SK-N-SH (cell line): ENCODE measurements around the gene QKI. TPM values are rescaled to one million over a fixed set of nuclear protein-coding genes. Genes with fewer than 3 reads are reported as not detected.

Experiments
- CTCF ChIA-PET: fragments of 300-600, 350-600 bp; formaldehyde crosslinking; extraction: SDS; loops from one replicate; lab custom pipeline; 2021; lab: Yijun Ruan, JAX
- POLR2A ChIA-PET: fragments of 350-600 bp; sonication (Branson Sonifier 250); formaldehyde crosslinking; extraction: SDS; loops from one replicate; lab custom pipeline; 2020; ENCODE audit warnings: antibody characterized with exemption, inconsistent platforms; lab: Yijun Ruan, JAX
- DNase-seq: peaks from one replicate; pipeline ENCODE4 v3.0.0; 2012
- H2AFZ ChIP-seq: fragments of 200-600 bp; sonication (generic); 2 replicates; pipeline ENCODE4 v1.8.1; 2016; ENCODE audit warnings: antibody characterized with exemption, mild to moderate bottlenecking, low read depth
- H3F3A ChIP-seq: fragments of 200-600 bp; sonication (generic); replicated peaks from 2 replicates; pipeline ENCODE3; 2016; ENCODE audit warnings: antibody characterized with exemption, mild to moderate bottlenecking; ENCODE audit not compliant: insufficient read depth
- H3K27ac ChIP-seq, 2 experiments: fragments of 200-500 bp in 1 of 2; fragments of 200-600 bp in 1 of 2; sonication (Bioruptor generic) in 1 of 2; sonication (generic), shearing (Covaris generic) in 1 of 2; 2 replicates each; pipeline versions ENCODE4 v1.5.1 to v1.6.1; 2014 to 2016; ENCODE audit warnings: low read depth in 2 of 2, inconsistent platforms in 1 of 2, low read length in 1 of 2, mild to moderate bottlenecking in 1 of 2, mixed read lengths in 1 of 2
- H3K27me3 ChIP-seq: fragments of 200-600 bp; sonication (generic), shearing (Covaris generic); 2 replicates; pipeline ENCODE4 v1.6.1; 2016; ENCODE audit warnings: mixed run types; ENCODE audit not compliant: insufficient read depth
- H3K36me3 ChIP-seq, 2 experiments: fragments of 200-500 bp in 1 of 2; fragments of 200-600 bp in 1 of 2; sonication (Bioruptor generic) in 1 of 2; sonication (generic) in 1 of 2; replicated peaks in 1 of 2; 2 replicates each; pipeline versions ENCODE3 to v1.5.1; 2014 to 2016; ENCODE audit warnings: low read length in 1 of 2, mild to moderate bottlenecking in 1 of 2; ENCODE audit not compliant: insufficient read depth in 2 of 2, control insufficient read depth in 1 of 2
- H3K4me1 ChIP-seq, 2 experiments: fragments of 200-500 bp in 1 of 2; fragments of 200-600 bp in 1 of 2; sonication (Bioruptor generic) in 1 of 2; sonication (generic), shearing (Covaris generic) in 1 of 2; 2 replicates each; pipeline versions ENCODE4 v1.5.1 to v1.6.1; 2014 to 2016; ENCODE audit warnings: low read depth in 1 of 2, low read length in 1 of 2, mixed run types in 1 of 2; ENCODE audit not compliant: insufficient read depth in 2 of 2, control insufficient read depth in 1 of 2
- H3K4me2 ChIP-seq: fragments of 200-600 bp; sonication (generic), shearing (Covaris generic); 2 replicates; pipeline ENCODE4 v1.6.1; 2017; ENCODE audit warnings: mixed run types
- H3K4me3 ChIP-seq, 2 experiments: fragments of 200-500 bp in 1 of 2; fragments of 200-600 bp in 1 of 2; sonication (Bioruptor generic) in 1 of 2; sonication (generic), shearing (Covaris generic) in 1 of 2; 2 replicates each; pipeline versions ENCODE4 v1.5.1 to v1.8.1; 2014 to 2016; ENCODE audit warnings: low read depth in 2 of 2, inconsistent platforms in 1 of 2, low read length in 1 of 2, mild to moderate bottlenecking in 1 of 2, mixed read lengths in 1 of 2, moderate library complexity in 1 of 2
- H3K79me2 ChIP-seq: fragments of 200-600 bp; sonication (generic); 2 replicates; pipeline ENCODE4 v1.8.1; 2017; ENCODE audit warnings: mild to moderate bottlenecking; ENCODE audit not compliant: insufficient read depth
- H3K9ac ChIP-seq: fragments of 200-600 bp; sonication (generic); 2 replicates; pipeline ENCODE4 v1.6.1; 2017; ENCODE audit warnings: mixed run types
- H3K9me2 ChIP-seq: fragments of 200-600 bp; sonication (generic); 2 replicates; pipeline ENCODE4 v1.6.1; 2017; ENCODE audit warnings: mixed run types
- H3K9me3 ChIP-seq: fragments of 200-600 bp; sonication (generic); 2 replicates; pipeline ENCODE4 v1.6.1; 2017; ENCODE audit warnings: mixed run types, mild to moderate bottlenecking, moderate library complexity
- H4K20me1 ChIP-seq: fragments of 200-600 bp; sonication (generic); 2 replicates; pipeline ENCODE4 v1.6.1; 2017; ENCODE audit warnings: mild to moderate bottlenecking, mixed run types; ENCODE audit not compliant: insufficient read depth
- EP300 ChIP-seq, 2 experiments: IDR thresholded peaks; 2 replicates each; pipeline versions ENCODE4 v1.4.0 to v1.6.1; 2012; ENCODE audit warnings: borderline replicate concordance in 1 of 2, low read depth in 1 of 2, low read length in 1 of 2
- FOSL2 ChIP-seq: IDR thresholded peaks from 2 replicates; pipeline ENCODE4 v1.4.0; 2012; ENCODE audit warnings: low read depth, mild to moderate bottlenecking, moderate library complexity, borderline replicate concordance
- FOXM1 ChIP-seq: IDR thresholded peaks from 2 replicates; pipeline ENCODE4 v1.4.0; 2012; ENCODE audit warnings: low read depth, mild to moderate bottlenecking
- JUND ChIP-seq: IDR thresholded peaks from 2 replicates; pipeline ENCODE4 v1.4.0; 2012
- MXI1 ChIP-seq: IDR thresholded peaks from 2 replicates; pipeline ENCODE4 v1.6.1; 2012; ENCODE audit warnings: mild to moderate bottlenecking, low read depth, low read length, improper control_type of control experiment
- NRF1 ChIP-seq: IDR thresholded peaks from 2 replicates; pipeline ENCODE4 v1.6.1; 2012; ENCODE audit warnings: low read depth, mild to moderate bottlenecking, low read length
- POLR2AphosphoS5 ChIP-seq: IDR thresholded peaks from 2 replicates; pipeline ENCODE4 v1.6.1; 2012; ENCODE audit warnings: low read depth, low read length
- RAD21 ChIP-seq: IDR thresholded peaks from 2 replicates; pipeline ENCODE4 v1.6.1; 2012; ENCODE audit warnings: mild to moderate bottlenecking, low read length
- RCOR1 ChIP-seq: fragments of 150-350 bp; IDR thresholded peaks from 2 replicates; pipeline ENCODE4 v1.6.1; 2017; ENCODE audit warnings: antibody characterized with exemption, low read length
- RFX5 ChIP-seq: IDR thresholded peaks from 2 replicates; pipeline ENCODE4 v1.6.1; 2012; ENCODE audit warnings: mild to moderate bottlenecking, improper control_type of control experiment, low read length
- SIN3A ChIP-seq: IDR thresholded peaks from 2 replicates; pipeline ENCODE4 v1.6.1; 2012; ENCODE audit warnings: low read depth, mild to moderate bottlenecking, low read length, moderate library complexity, borderline replicate concordance
- TCF12 ChIP-seq: IDR thresholded peaks from 2 replicates; pipeline ENCODE4 v1.4.0; 2012
- YY1 ChIP-seq: IDR thresholded peaks from 2 replicates; pipeline ENCODE4 v1.4.0; 2012; ENCODE audit warnings: low read depth, mild to moderate bottlenecking
- WGBS: methylation state at CpG from one replicate; pipeline ENCODE4 v1.1.6; 2017; ENCODE audit warnings: low lambda C conversion rate; 5-methylcytosine and 5-hydroxymethylcytosine counted together
- polyA plus RNA-seq, 3 experiments: library from polyadenylated mRNA; depleted of rRNA; stranded (reverse); fragments of >200 nt; gene quantifications; 2 replicates each; pipeline ENCODE4 v1.2.3, GENCODE V29; 2012
- TF ChIP-seq, protein P1 (sequence below): IDR thresholded peaks from 2 replicates; pipeline ENCODE4 v1.6.1; 2012; ENCODE audit warnings: mild to moderate bottlenecking, low read depth, low read length, moderate library complexity
- TF ChIP-seq, protein P2 (sequence below): IDR thresholded peaks from 2 replicates; pipeline ENCODE4 v1.4.0; 2012; ENCODE audit warnings: low read depth, borderline replicate concordance
- TF ChIP-seq, protein P3 (sequence below): fragments of 150-350 bp; IDR thresholded peaks from 2 replicates; pipeline ENCODE4 v1.6.1; 2016; ENCODE audit warnings: mild to moderate bottlenecking, low read depth, low read length
- TF ChIP-seq, protein P4 (sequence below): IDR thresholded peaks from 2 replicates; pipeline ENCODE4 v1.4.0; 2012; ENCODE audit warnings: low read depth, borderline replicate concordance
- TF ChIP-seq, protein P5 (sequence below): fragments of 200-600 bp; sonication (generic); IDR thresholded peaks from 2 replicates; pipeline ENCODE4 v1.6.1; 2017; ENCODE audit warnings: antibody characterized with exemption, mild to moderate bottlenecking, moderate library complexity
- TF ChIP-seq, protein P6 (sequence below): fragments of 150-350 bp; IDR thresholded peaks from 2 replicates; pipeline ENCODE4 v1.6.1; 2017; ENCODE audit warnings: antibody characterized with exemption, low read length, low read depth, borderline replicate concordance
- TF ChIP-seq, protein P7 (sequence below): IDR thresholded peaks from 2 replicates; pipeline ENCODE4 v1.4.0; 2012; ENCODE audit warnings: low read depth

Gene QKI
- polyA plus RNA-seq, 1 of the 3 experiments (the other 2 are of a cell fraction), result 51.1 TPM

DNA sequence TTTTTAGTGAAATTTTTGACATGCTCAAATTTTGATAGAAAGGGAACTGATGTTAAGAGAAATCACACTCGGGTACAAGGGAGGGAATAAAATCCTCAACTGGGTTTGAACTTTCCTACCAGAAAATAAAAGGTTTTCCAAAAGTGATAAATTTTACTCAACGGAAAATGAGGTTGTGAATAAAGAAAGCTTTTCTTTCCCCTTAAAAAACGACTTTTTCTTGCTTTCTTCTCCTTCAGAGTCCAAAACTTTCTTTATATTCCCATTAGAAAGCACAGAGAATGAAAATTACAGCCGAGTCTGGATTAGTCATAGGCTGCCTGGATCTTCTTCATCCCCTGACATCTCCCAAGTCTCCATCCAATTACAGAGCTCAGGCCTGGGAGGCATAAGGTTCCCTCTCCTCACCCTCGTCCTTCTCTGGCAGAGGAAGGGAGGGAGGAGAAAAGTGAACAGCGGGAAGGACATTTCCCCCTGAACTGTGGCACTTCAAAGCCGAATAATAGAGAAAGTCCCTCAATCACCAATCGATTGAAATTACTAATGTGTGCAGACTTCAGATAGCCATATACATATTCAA lies 28.1 kb upstream of the QKI start:
- CTCF ChIA-PET, result no interaction called here
- Histone ChIP-seq H3K4me1 (no peaks in the 10 kb centered on the region; a peak in 1 of 4 replicates), H4K20me1 (no peaks in the 10 kb centered on the region), H3K9me3 (no peaks in the 10 kb centered on the region), H3K9me2 (no peaks in the 10 kb centered on the region), H3K27me3 (no peaks in the 10 kb centered on the region), H3K4me3 (no peak overlapping the region), H3K9ac (no peak overlapping the region), H3K4me2 (no peak overlapping the region), H2AFZ (no peak overlapping the region), H3K79me2 (no peaks in the 10 kb centered on the region), H3F3A (no peaks in the 10 kb centered on the region), H3K36me3 (no peaks in the 10 kb centered on the region), H3K27ac (no peak overlapping the region)
- WGBS, result 64% methylated on average over 8 of the region's 8 CpGs
- no peak for DNase-seq
- no peak for TF ChIP-seq RAD21
- TF ChIP-seq YY1, result no peak
- no peak for TF ChIP-seq FOSL2
- no peak for TF ChIP-seq POLR2AphosphoS5
- TF ChIP-seq, protein P1, sequence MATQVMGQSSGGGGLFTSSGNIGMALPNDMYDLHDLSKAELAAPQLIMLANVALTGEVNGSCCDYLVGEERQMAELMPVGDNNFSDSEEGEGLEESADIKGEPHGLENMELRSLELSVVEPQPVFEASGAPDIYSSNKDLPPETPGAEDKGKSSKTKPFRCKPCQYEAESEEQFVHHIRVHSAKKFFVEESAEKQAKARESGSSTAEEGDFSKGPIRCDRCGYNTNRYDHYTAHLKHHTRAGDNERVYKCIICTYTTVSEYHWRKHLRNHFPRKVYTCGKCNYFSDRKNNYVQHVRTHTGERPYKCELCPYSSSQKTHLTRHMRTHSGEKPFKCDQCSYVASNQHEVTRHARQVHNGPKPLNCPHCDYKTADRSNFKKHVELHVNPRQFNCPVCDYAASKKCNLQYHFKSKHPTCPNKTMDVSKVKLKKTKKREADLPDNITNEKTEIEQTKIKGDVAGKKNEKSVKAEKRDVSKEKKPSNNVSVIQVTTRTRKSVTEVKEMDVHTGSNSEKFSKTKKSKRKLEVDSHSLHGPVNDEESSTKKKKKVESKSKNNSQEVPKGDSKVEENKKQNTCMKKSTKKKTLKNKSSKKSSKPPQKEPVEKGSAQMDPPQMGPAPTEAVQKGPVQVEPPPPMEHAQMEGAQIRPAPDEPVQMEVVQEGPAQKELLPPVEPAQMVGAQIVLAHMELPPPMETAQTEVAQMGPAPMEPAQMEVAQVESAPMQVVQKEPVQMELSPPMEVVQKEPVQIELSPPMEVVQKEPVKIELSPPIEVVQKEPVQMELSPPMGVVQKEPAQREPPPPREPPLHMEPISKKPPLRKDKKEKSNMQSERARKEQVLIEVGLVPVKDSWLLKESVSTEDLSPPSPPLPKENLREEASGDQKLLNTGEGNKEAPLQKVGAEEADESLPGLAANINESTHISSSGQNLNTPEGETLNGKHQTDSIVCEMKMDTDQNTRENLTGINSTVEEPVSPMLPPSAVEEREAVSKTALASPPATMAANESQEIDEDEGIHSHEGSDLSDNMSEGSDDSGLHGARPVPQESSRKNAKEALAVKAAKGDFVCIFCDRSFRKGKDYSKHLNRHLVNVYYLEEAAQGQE, result no peak
- TF ChIP-seq SIN3A, result no peak
- TF ChIP-seq, protein P2, sequence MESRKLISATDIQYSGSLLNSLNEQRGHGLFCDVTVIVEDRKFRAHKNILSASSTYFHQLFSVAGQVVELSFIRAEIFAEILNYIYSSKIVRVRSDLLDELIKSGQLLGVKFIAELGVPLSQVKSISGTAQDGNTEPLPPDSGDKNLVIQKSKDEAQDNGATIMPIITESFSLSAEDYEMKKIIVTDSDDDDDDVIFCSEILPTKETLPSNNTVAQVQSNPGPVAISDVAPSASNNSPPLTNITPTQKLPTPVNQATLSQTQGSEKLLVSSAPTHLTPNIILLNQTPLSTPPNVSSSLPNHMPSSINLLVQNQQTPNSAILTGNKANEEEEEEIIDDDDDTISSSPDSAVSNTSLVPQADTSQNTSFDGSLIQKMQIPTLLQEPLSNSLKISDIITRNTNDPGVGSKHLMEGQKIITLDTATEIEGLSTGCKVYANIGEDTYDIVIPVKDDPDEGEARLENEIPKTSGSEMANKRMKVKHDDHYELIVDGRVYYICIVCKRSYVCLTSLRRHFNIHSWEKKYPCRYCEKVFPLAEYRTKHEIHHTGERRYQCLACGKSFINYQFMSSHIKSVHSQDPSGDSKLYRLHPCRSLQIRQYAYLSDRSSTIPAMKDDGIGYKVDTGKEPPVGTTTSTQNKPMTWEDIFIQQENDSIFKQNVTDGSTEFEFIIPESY, result no peak
- TF ChIP-seq TCF12, result no peak
- TF ChIP-seq, protein P3, sequence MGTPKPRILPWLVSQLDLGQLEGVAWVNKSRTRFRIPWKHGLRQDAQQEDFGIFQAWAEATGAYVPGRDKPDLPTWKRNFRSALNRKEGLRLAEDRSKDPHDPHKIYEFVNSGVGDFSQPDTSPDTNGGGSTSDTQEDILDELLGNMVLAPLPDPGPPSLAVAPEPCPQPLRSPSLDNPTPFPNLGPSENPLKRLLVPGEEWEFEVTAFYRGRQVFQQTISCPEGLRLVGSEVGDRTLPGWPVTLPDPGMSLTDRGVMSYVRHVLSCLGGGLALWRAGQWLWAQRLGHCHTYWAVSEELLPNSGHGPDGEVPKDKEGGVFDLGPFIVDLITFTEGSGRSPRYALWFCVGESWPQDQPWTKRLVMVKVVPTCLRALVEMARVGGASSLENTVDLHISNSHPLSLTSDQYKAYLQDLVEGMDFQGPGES, result no peak
- no peak for TF ChIP-seq JUND
- TF ChIP-seq RFX5, result no peak
- TF ChIP-seq EP300 (IDR thresholded peaks at IDR 0.05; ENCODE audit: borderline replicate concordance in 1 of 2, low read depth in 1 of 2, low read length in 1 of 2), result no peak
- no peak for TF ChIP-seq NRF1
- no peak for TF ChIP-seq FOXM1
- no peak for TF ChIP-seq RCOR1
- TF ChIP-seq, protein P4, sequence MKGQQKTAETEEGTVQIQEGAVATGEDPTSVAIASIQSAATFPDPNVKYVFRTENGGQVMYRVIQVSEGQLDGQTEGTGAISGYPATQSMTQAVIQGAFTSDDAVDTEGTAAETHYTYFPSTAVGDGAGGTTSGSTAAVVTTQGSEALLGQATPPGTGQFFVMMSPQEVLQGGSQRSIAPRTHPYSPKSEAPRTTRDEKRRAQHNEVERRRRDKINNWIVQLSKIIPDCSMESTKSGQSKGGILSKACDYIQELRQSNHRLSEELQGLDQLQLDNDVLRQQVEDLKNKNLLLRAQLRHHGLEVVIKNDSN, result no peak
- TF ChIP-seq, protein P5, sequence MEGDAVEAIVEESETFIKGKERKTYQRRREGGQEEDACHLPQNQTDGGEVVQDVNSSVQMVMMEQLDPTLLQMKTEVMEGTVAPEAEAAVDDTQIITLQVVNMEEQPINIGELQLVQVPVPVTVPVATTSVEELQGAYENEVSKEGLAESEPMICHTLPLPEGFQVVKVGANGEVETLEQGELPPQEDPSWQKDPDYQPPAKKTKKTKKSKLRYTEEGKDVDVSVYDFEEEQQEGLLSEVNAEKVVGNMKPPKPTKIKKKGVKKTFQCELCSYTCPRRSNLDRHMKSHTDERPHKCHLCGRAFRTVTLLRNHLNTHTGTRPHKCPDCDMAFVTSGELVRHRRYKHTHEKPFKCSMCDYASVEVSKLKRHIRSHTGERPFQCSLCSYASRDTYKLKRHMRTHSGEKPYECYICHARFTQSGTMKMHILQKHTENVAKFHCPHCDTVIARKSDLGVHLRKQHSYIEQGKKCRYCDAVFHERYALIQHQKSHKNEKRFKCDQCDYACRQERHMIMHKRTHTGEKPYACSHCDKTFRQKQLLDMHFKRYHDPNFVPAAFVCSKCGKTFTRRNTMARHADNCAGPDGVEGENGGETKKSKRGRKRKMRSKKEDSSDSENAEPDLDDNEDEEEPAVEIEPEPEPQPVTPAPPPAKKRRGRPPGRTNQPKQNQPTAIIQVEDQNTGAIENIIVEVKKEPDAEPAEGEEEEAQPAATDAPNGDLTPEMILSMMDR, result no peak
- TF ChIP-seq, protein P6, sequence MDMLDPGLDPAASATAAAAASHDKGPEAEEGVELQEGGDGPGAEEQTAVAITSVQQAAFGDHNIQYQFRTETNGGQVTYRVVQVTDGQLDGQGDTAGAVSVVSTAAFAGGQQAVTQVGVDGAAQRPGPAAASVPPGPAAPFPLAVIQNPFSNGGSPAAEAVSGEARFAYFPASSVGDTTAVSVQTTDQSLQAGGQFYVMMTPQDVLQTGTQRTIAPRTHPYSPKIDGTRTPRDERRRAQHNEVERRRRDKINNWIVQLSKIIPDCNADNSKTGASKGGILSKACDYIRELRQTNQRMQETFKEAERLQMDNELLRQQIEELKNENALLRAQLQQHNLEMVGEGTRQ, result no peak
- TF ChIP-seq, protein P7, sequence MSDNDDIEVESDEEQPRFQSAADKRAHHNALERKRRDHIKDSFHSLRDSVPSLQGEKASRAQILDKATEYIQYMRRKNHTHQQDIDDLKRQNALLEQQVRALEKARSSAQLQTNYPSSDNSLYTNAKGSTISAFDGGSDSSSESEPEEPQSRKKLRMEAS, result no peak
- no peak for TF ChIP-seq MXI1
- POLR2A ChIA-PET, result no interaction called here
